ENCODE measurements around the gene NPHP4. TPM values are rescaled to one million over a fixed set of nuclear protein-coding genes. Genes with fewer than 3 reads are reported as not detected.

NPHP4 gene
- total RNA-seq, 1 experiment from 2014 or later: 16.8 TPM

- TF ChIP-seq SMAD4 (CRISPR knock-in tag; IDR thresholded peaks at IDR 0.05) (no peak), ZNF219 (CRISPR knock-in tag; IDR thresholded peaks at IDR 0.05; ENCODE audit: borderline replicate concordance) (no peak), IRF1 (CRISPR knock-in tag; IDR thresholded peaks at IDR 0.05) (no peak)
Observed at GRCh38 chr1:5920201-5920600, 72.0 kb downstream of the NPHP4 start (continued).

- DNase-seq (ENCODE audit: low spot score): no peak
- CTCF ChIA-PET: no interaction called here
Observed at GRCh38 chr1:5918275-5918649, 74.0 kb downstream of the NPHP4 start.

More at GRCh38 chr1:5918275-5918649, 74.0 kb downstream of the NPHP4 start:
- no peak overlapping the region for H3K4me3 Mint-ChIP-seq
- no peak overlapping the region for H3K27ac Mint-ChIP-seq
- no peaks in the 10 kb centered on the region for H3K27me3 Mint-ChIP-seq (ENCODE audit: low read depth)
- ATAC-seq: no peak
- no peaks in the 10 kb centered on the region for H3K9me3 Mint-ChIP-seq
- H3K4me1 Mint-ChIP-seq: peaks cover 6% of the 10 kb centered on the region; the same call in 1 of the 2 replicates
- POLR2A ChIA-PET: no interaction called here
- no peaks in the 10 kb centered on the region for H3K36me3 Mint-ChIP-seq
- TF ChIP-seq GABPB1 (CRISPR knock-in tag; IDR thresholded peaks at IDR 0.05) (no peak), FOXP1 (CRISPR knock-in tag; IDR thresholded peaks at IDR 0.05; ENCODE audit: borderline replicate concordance) (no peak), IRF1 (CRISPR knock-in tag; IDR thresholded peaks at IDR 0.05) (no peak), GRHL2 (CRISPR knock-in tag; IDR thresholded peaks at IDR 0.05; ENCODE audit: insufficient replicate concordance, severe bottlenecking) (no peak), PRRX2 (CRISPR knock-in tag; IDR thresholded peaks at IDR 0.05) (no peak), ZNF263 (CRISPR knock-in tag; IDR thresholded peaks at IDR 0.05; ENCODE audit: low read depth) (no peak), ZNF232 (CRISPR knock-in tag; IDR thresholded peaks at IDR 0.05) (no peak), NFATC4 (CRISPR knock-in tag; IDR thresholded peaks at IDR 0.05) (no peak), AR (CRISPR knock-in tag; IDR thresholded peaks at IDR 0.05) (no peak), ZNF317 (CRISPR knock-in tag; IDR thresholded peaks at IDR 0.05; ENCODE audit: borderline replicate concordance, low read depth) (no peak), JUN (CRISPR knock-in tag; IDR thresholded peaks at IDR 0.05) (no peak), SP1 (CRISPR knock-in tag; conservative IDR thresholded peaks at IDR 0.05) (no peak), KAT7 (CRISPR knock-in tag; IDR thresholded peaks at IDR 0.05; ENCODE audit: borderline replicate concordance) (no peak)
- TF ChIP-seq, protein P1, sequence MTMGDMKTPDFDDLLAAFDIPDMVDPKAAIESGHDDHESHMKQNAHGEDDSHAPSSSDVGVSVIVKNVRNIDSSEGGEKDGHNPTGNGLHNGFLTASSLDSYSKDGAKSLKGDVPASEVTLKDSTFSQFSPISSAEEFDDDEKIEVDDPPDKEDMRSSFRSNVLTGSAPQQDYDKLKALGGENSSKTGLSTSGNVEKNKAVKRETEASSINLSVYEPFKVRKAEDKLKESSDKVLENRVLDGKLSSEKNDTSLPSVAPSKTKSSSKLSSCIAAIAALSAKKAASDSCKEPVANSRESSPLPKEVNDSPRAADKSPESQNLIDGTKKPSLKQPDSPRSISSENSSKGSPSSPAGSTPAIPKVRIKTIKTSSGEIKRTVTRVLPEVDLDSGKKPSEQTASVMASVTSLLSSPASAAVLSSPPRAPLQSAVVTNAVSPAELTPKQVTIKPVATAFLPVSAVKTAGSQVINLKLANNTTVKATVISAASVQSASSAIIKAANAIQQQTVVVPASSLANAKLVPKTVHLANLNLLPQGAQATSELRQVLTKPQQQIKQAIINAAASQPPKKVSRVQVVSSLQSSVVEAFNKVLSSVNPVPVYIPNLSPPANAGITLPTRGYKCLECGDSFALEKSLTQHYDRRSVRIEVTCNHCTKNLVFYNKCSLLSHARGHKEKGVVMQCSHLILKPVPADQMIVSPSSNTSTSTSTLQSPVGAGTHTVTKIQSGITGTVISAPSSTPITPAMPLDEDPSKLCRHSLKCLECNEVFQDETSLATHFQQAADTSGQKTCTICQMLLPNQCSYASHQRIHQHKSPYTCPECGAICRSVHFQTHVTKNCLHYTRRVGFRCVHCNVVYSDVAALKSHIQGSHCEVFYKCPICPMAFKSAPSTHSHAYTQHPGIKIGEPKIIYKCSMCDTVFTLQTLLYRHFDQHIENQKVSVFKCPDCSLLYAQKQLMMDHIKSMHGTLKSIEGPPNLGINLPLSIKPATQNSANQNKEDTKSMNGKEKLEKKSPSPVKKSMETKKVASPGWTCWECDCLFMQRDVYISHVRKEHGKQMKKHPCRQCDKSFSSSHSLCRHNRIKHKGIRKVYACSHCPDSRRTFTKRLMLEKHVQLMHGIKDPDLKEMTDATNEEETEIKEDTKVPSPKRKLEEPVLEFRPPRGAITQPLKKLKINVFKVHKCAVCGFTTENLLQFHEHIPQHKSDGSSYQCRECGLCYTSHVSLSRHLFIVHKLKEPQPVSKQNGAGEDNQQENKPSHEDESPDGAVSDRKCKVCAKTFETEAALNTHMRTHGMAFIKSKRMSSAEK (CRISPR knock-in tag; IDR thresholded peaks at IDR 0.05; ENCODE audit: borderline replicate concordance): no peak
